OCI-LY3 (cell line): ENCODE measurements around the gene PHLDB3.

Source experiments
- CTCF ChIP-seq: fragments of 200-600, 300-600 bp; sonication (generic); IDR thresholded peaks from 2 replicates; pipeline ENCODE4 v1.5.1; 2014; ENCODE audit warnings: antibody characterized with exemption, low read length, low read depth
- EZH2phosphoT487 ChIP-seq: fragments of 200-600 bp; shearing (Covaris generic); IDR thresholded peaks from 2 replicates; pipeline ENCODE4 v1.6.1; 2018; ENCODE audit warnings: antibody characterized with exemption, mixed run types, low read depth

- TF ChIP-seq CTCF = no peak
- TF ChIP-seq EZH2phosphoT487 = no peak
These were observed 2.1 kb upstream of the PHLDB3 start for GRCh38 chr19:43506629-43507028.
